Prostate gland (tissue), 2 donors: ENCODE data around the gene TNK1. TPM values are rescaled to one million over a fixed set of nuclear protein-coding genes. Genes with fewer than 3 reads are reported as not detected.
"Not testable (repeated sequence)": the region's sequence is repeated elsewhere in the genome, so short reads cannot be mapped to it uniquely, and the experiment has no call there.

Experiments used
- DNase-seq: peaks from one replicate; pipeline ENCODE4 v3.0.0-alpha.2; 2019; ENCODE audit warnings: low spot score
- H3K27ac ChIP-seq, 2 donors: fragments of 200-600 bp; sonication (generic); 2 replicates each; pipeline ENCODE4 v1.5.1; 2017 to 2019
- H3K27me3 ChIP-seq: fragments of 200-600 bp; sonication (generic); replicated peaks from 2 replicates; pipeline ENCODE4 v1.5.1; 2019; ENCODE audit not compliant: insufficient read depth
- H3K36me3 ChIP-seq, 2 donors: fragments of 200-600 bp; sonication (generic); 1 replicate in 1 of 2; 2 replicates in 1 of 2; pipeline versions ENCODE4 v1.5.1 to v1.8.1; 2017 to 2019
- H3K4me1 ChIP-seq: fragments of 200-600 bp; sonication (generic); replicated peaks from 2 replicates; pipeline ENCODE4 v1.5.1; 2019
- H3K4me3 ChIP-seq, 2 donors: fragments of 200-600 bp; sonication (generic); 2 replicates each; pipeline ENCODE4 v1.5.1; 2017 to 2019
- H3K9me3 ChIP-seq: fragments of 200-600 bp; sonication (generic); 2 replicates; pipeline ENCODE4 v1.5.1; 2017
- CTCF ChIP-seq, 4 experiments: fragments of 200-600 bp in 2 of 4; fragments of 450-650 bp in 2 of 4; sonication (generic) in 2 of 4; IDR thresholded peaks; 1 replicate in 3 of 4; 2 replicates in 1 of 4; pipeline ENCODE4 v1.5.1; 2016 to 2019; ENCODE audit warnings: antibody characterized with exemption in 4 of 4, mild to moderate bottlenecking in 2 of 4, moderate library complexity in 2 of 4
- POLR2A ChIP-seq: fragments of 450-650 bp; IDR thresholded peaks from one replicate; pipeline ENCODE4 v1.6.1; 2016; ENCODE audit warnings: antibody characterized with exemption, mild to moderate bottlenecking
- POLR2AphosphoS5 ChIP-seq: sonication (generic); formaldehyde crosslinking; IDR thresholded peaks from one replicate; pipeline ENCODE4 v1.6.1; 2017; ENCODE audit warnings: antibody characterized with exemption
- WGBS: methylation state at CpG from one replicate; pipeline ENCODE4 v1.1.5; 2018; 5-methylcytosine and 5-hydroxymethylcytosine counted together
- intact Hi-C: fragments of 100-400 bp; cut with DNase I; formaldehyde crosslinking; loops from one replicate; pipeline ENCODE4 v1.14.2; 2022
- total RNA-seq, 2 donors: library from RNA; depleted of rRNA; stranded (reverse); fragments of >200 nt; gene quantifications; one replicate each; pipeline ENCODE4 v1.1.0, GENCODE V29; 2016

The TNK1 gene
- total RNA-seq, 2 donors from 2014 or later, result 9.9 to 28.4 TPM

- Histone ChIP-seq H3K27me3 (no peaks in the 10 kb centered on the region), H3K4me3 (no peak overlapping the region), H3K27ac (no peak overlapping the region), H3K36me3 (no peaks in the 10 kb centered on the region), H3K4me1 (no peaks in the 10 kb centered on the region), H3K9me3 (no peaks in the 10 kb centered on the region)
- no peak for TF ChIP-seq CTCF (IDR thresholded peaks at IDR 0.05)
- TF ChIP-seq POLR2A, result no peak
- TF ChIP-seq POLR2AphosphoS5, result no peak
- no peak for DNase-seq
- WGBS, result 83% methylated on average over 8 of the region's 8 CpGs
- intact Hi-C loops, result no loop called here
Observed at GRCh38 chr17:7367083-7367482, 13.8 kb upstream of the TNK1 start.

- Histone ChIP-seq H3K27ac (no peak overlapping the region), H3K36me3 (no peaks in the 10 kb centered on the region), H3K4me3 (no peak overlapping the region), H3K9me3 (no peaks in the 10 kb centered on the region), H3K4me1 (no peaks in the 10 kb centered on the region), H3K27me3 (no peaks in the 10 kb centered on the region)
- WGBS, result 55% methylated on average over 13 of the region's 13 CpGs
- TF ChIP-seq CTCF (IDR thresholded peaks at IDR 0.05) (no peak), POLR2AphosphoS5 (no peak), POLR2A (no peak)
- DNase-seq, result no peak
- intact Hi-C loops, result no loop called here
Observed at GRCh38 chr17:7367918-7368598, 12.8 kb upstream of the TNK1 start.

- DNase-seq, H3K36me3 ChIP-seq, H3K27ac ChIP-seq, H3K4me1 ChIP-seq, H3K4me3 ChIP-seq, H3K9me3 ChIP-seq, H3K27me3 ChIP-seq, intact Hi-C loops: not testable (repeated sequence)
- WGBS, result 80% methylated on average over 5 of the region's 5 CpGs
Observed at GRCh38 chr17:7368599-7368994, 12.3 kb upstream of the TNK1 start.

GRCh38 chr17:7369825-7370224 lies 11.1 kb upstream of the TNK1 start:
- no peaks in the 10 kb centered on the region for H3K27me3 ChIP-seq
- H3K4me3 ChIP-seq, result no peak overlapping the region
- no peaks in the 10 kb centered on the region for H3K36me3 ChIP-seq
- TF ChIP-seq CTCF (IDR thresholded peaks at IDR 0.05) (no peak), POLR2AphosphoS5 (no peak), POLR2A (no peak)
- WGBS, result 82% methylated on average over 5 of the region's 5 CpGs
- intact Hi-C loops, result no loop called here
- no peaks in the 10 kb centered on the region for H3K9me3 ChIP-seq
- no peak overlapping the region for H3K27ac ChIP-seq
- no peak for DNase-seq
- no peaks in the 10 kb centered on the region for H3K4me1 ChIP-seq

- WGBS, result 85% methylated on average over 4 of the region's 4 CpGs
- Histone ChIP-seq H3K9me3 (no peaks in the 10 kb centered on the region), H3K4me1 (no peaks in the 10 kb centered on the region), H3K4me3 (no peak overlapping the region), H3K36me3 (no peaks in the 10 kb centered on the region), H3K27me3 (no peaks in the 10 kb centered on the region), H3K27ac (no peak overlapping the region)
- DNase-seq, result no peak
- intact Hi-C loops, result no loop called here
- no peak for TF ChIP-seq POLR2AphosphoS5
- TF ChIP-seq POLR2A, result no peak
- no peak for TF ChIP-seq CTCF (IDR thresholded peaks at IDR 0.05)
Observed at GRCh38 chr17:7370853-7371252, 10.0 kb upstream of the TNK1 start.
